ENCODE measurements around the gene PDCD2L.

PDCD2L gene

DNA sequence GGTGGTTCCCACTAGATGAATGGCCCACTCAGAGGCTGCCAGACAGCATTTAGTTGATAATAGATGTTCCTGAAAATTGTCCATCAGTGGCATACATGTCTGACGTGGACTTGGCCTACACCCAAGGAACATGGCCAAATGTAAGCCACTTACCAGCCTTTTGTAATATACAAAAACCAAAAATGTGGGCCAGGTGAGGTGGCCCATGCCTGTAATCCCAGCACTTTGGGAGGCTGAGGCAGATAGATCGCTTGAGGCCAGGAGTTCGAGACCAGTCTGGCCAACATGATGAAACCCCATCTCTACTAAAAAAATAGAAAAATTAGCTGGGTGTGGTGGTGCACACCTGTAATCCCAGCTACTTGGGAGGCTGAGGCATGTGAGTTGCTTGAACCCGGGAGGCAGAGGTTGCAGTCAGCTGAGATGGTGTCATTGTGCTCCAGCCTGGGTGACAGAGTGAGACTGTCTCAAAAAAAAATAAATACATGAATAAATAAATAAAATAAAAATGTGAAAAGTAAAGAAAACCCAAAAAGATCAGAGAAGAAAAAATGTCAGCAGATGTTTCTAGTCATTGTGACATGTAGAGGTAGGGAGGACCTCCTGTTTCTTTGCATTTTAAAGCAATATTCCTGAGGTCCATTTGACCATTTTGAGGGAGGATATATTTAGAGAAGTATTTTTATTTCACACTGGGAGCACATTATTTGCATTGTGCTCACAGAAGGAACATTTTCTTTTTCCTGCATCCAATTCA lies 70.2 kb downstream of the PDCD2L start:
- DNase-seq, result no peak

DNA sequence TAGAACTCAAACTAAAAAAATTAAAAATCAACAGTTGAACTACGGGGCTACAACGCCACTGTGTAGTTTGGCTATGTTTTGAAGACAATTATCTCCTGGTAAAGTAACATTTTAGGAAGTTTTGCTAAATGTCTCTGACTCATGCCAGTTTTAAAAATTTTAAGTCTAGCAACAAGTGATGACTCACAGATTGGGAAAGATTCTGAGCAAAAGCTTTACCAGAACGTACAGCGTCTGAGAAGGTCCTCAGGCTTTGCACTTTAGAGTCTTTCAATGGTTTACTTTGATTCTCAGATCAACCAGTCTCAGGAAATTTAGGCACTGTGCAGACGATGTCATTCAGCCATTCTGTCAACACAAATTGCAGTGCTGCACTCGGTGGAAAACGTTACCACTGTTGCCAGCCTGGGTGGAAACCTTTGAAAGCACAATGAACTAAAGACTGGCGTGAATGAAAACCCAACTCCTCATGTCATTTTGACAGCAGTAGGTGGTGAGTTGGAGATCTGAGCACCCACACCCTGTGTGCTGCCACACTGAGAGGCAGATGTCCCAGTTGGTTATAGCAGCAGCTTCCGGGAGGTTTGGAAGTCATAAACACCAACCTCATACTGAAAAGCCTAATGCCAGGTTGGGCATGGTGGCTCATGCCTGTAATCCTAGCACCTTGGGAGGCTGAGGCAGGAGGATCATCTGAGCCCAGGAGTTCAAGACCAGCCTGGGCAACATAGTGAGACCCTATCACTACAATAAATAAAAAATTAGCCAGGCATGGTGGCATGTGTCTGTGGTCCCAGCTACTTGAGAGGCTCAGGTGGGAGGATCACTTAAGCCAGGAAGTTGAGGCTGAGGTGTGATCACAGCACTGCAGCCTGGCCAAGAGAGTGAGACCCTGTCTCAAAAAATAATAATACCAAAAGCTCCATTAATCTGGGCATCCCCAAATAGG lies 71.1 kb downstream of the PDCD2L start:
- no peak for DNase-seq
